ENCODE data around the gene PILRA. TPM values are rescaled to one million over a fixed set of nuclear protein-coding genes. Genes with fewer than 3 reads are reported as not detected.

Gene PILRA
- total RNA-seq, 1 donor from 2014 or later = not detected

- DNase-seq (ENCODE audit: low read depth) (no peak), FAIRE-seq (no peak)
- TF ChIP-seq CTCF (IDR thresholded peaks at IDR 0.05; ENCODE audit: insufficient read depth, low read length, severe bottlenecking) = no peak
These were observed 37.8 kb downstream of the PILRA start for GRCh38 chr7:100411101-100411500.

GRCh38 chr7:100413346-100413745, 40.1 kb downstream of the PILRA start:
- Histone ChIP-seq H3K36me3 (ENCODE audit: control insufficient read depth, insufficient read depth, low read length) (no peaks in the 10 kb centered on the region), H3K27me3 (ENCODE audit: control insufficient read depth, insufficient read depth, low read length) (peaks cover 4% of the 10 kb centered on the region), H3K4me3 (ENCODE audit: low read depth, low read length) (no peak overlapping the region)
- no peak for TF ChIP-seq CTCF (IDR thresholded peaks at IDR 0.05; ENCODE audit: insufficient read depth, low read length, severe bottlenecking)
- FAIRE-seq (no peak), DNase-seq (ENCODE audit: low read depth) (no peak)

More at GRCh38 chr7:100411101-100411500, 37.8 kb downstream of the PILRA start:
- no peaks in the 10 kb centered on the region for H3K36me3 ChIP-seq (ENCODE audit: control insufficient read depth, insufficient read depth, low read length)
- H3K27me3 ChIP-seq (ENCODE audit: control insufficient read depth, insufficient read depth, low read length) = peaks cover 4% of the 10 kb centered on the region
- no peak overlapping the region for H3K4me3 ChIP-seq (ENCODE audit: low read depth, low read length)

GRCh38 chr7:100413889-100414288, 40.6 kb downstream of the PILRA start:
- Histone ChIP-seq H3K4me3 (ENCODE audit: low read depth, low read length) (no peak overlapping the region), H3K27me3 (ENCODE audit: control insufficient read depth, insufficient read depth, low read length) (peaks cover 4% of the 10 kb centered on the region), H3K36me3 (ENCODE audit: control insufficient read depth, insufficient read depth, low read length) (no peaks in the 10 kb centered on the region)
- DNase-seq (ENCODE audit: low read depth) (no peak), FAIRE-seq (no peak)
- TF ChIP-seq CTCF (IDR thresholded peaks at IDR 0.05; ENCODE audit: insufficient read depth, low read length, severe bottlenecking) = no peak

GRCh38 chr7:100415448-100415847, 42.2 kb downstream of the PILRA start:
- H3K27me3 ChIP-seq (ENCODE audit: control insufficient read depth, insufficient read depth, low read length) = no peaks in the 10 kb centered on the region
- DNase-seq (ENCODE audit: low read depth) (no peak), FAIRE-seq (no peak)
- TF ChIP-seq CTCF (IDR thresholded peaks at IDR 0.05; ENCODE audit: insufficient read depth, low read length, severe bottlenecking) = no peak
- H3K4me3 ChIP-seq (ENCODE audit: low read depth, low read length) = no peak overlapping the region
- no peaks in the 10 kb centered on the region for H3K36me3 ChIP-seq (ENCODE audit: control insufficient read depth, insufficient read depth, low read length)

- DNase-seq (ENCODE audit: low read depth) (no peak), FAIRE-seq (no peak)
- Histone ChIP-seq H3K27me3 (ENCODE audit: control insufficient read depth, insufficient read depth, low read length) (no peaks in the 10 kb centered on the region), H3K4me3 (ENCODE audit: low read depth, low read length) (no peak overlapping the region), H3K36me3 (ENCODE audit: control insufficient read depth, insufficient read depth, low read length) (no peaks in the 10 kb centered on the region)
- TF ChIP-seq CTCF (IDR thresholded peaks at IDR 0.05; ENCODE audit: insufficient read depth, low read length, severe bottlenecking) = no peak
These were observed 45.8 kb downstream of the PILRA start for GRCh38 chr7:100418930-100419659.
